Measurements from ENCODE around the gene SEMA4D. TPM values are rescaled to one million over a fixed set of nuclear protein-coding genes. Genes with fewer than 3 reads are reported as not detected.
A peak's percentile ranks its signal among the peaks of the same experiment; 100 is the strongest.

SEMA4D gene
- total RNA-seq, 1 donor from 2014 or later: 79.7 TPM

- Mint-ChIP-seq H3K36me3 (ENCODE audit: low read depth) (peaks cover 78% of the 10 kb centered on the region), H3K27ac (no peak overlapping the region), H3K4me1 (peaks cover 8% of the 10 kb centered on the region), H3K9me3 (no peaks in the 10 kb centered on the region), H3K27me3 (no peaks in the 10 kb centered on the region), H3K4me3 (no peak overlapping the region)
- DNase-seq: no peak
- CTCF ChIA-PET: no interaction called here
- POLR2A ChIA-PET: no interaction called here
- intact Hi-C loops (cut with micrococcal nuclease): no loop called here
- no peak for TF ChIP-seq CTCF (IDR thresholded peaks at IDR 0.05)
- no peak for ATAC-seq (ENCODE audit: low read depth)
These were observed 169.8 kb downstream of the SEMA4D start for GRCh38 chr9:89328064-89328463.

- no peaks in the 10 kb centered on the region for H3K27me3 Mint-ChIP-seq
- ChIA-PET POLR2A (interaction anchor here (1.1 kb wide), 1 partner anchor 15 kb away, joined by 4 read pairs; the partner anchor contains the start of gene CKS2), CTCF (no interaction called here)
- H3K4me1 Mint-ChIP-seq: peaks cover 21% of the 10 kb centered on the region
- no peak overlapping the region for H3K27ac Mint-ChIP-seq
- no peak overlapping the region for H3K4me3 Mint-ChIP-seq
- no peak for DNase-seq
- H3K9me3 Mint-ChIP-seq: no peaks in the 10 kb centered on the region
- peaks cover 79% of the 10 kb centered on the region for H3K36me3 Mint-ChIP-seq (ENCODE audit: low read depth)
- TF ChIP-seq CTCF (IDR thresholded peaks at IDR 0.05): no peak
- no peak for ATAC-seq (ENCODE audit: low read depth)
- intact Hi-C loops (cut with micrococcal nuclease): no loop called here
These were observed 172.2 kb downstream of the SEMA4D start for GRCh38 chr9:89325733-89326132.

- H3K27me3 Mint-ChIP-seq: no peaks in the 10 kb centered on the region
- DNase-seq (no peak), ATAC-seq (ENCODE audit: low read depth) (no peak)
- H3K27ac Mint-ChIP-seq: no peak overlapping the region
- intact Hi-C loops (cut with micrococcal nuclease): no loop called here
- peaks cover 74% of the 10 kb centered on the region for H3K36me3 Mint-ChIP-seq (ENCODE audit: low read depth)
- ChIA-PET POLR2A (no interaction called here), CTCF (no interaction called here)
- H3K9me3 Mint-ChIP-seq: no peaks in the 10 kb centered on the region
- H3K4me3 Mint-ChIP-seq: no peak overlapping the region
- peaks cover 41% of the 10 kb centered on the region for H3K4me1 Mint-ChIP-seq
- no peak for TF ChIP-seq CTCF (IDR thresholded peaks at IDR 0.05)
These were observed 174.5 kb downstream of the SEMA4D start for GRCh38 chr9:89323390-89323789.

GRCh38 chr9:89319015-89319905 lies 178.7 kb downstream of the SEMA4D start:
- no peak for TF ChIP-seq CTCF (IDR thresholded peaks at IDR 0.05)
- peaks cover 56% of the 10 kb centered on the region for H3K4me1 Mint-ChIP-seq
- ATAC-seq (ENCODE audit: low read depth) (no peak), DNase-seq (no peak)
- H3K9me3 Mint-ChIP-seq: no peaks in the 10 kb centered on the region
- H3K4me3 Mint-ChIP-seq: peak overlapping the region; percentile 91
- H3K27ac Mint-ChIP-seq: peak overlapping the region; percentile 98
- H3K27me3 Mint-ChIP-seq: no peaks in the 10 kb centered on the region
- peaks cover 80% of the 10 kb centered on the region for H3K36me3 Mint-ChIP-seq (ENCODE audit: low read depth)
- CTCF ChIA-PET: interaction anchor here (0.7 to 1.2 kb wide), 2 partner anchors 229 to 462 kb away, joined by 3 to 5 read pairs; no protein-coding TSS in a partner anchor
- intact Hi-C loops (cut with micrococcal nuclease): loop anchor here (1.0 to 10.0 kb wide), 2 partner anchors 230 to 1486 kb away; partner anchors contain the start of gene SYK
- POLR2A ChIA-PET: interaction anchor here (0.6 to 2.1 kb wide), 4 partner anchors 9 to 229 kb away, joined by 3 to 19 read pairs (median 8); partner anchors contain the start of gene CKS2

All from activated B cell treated with CpG ODN at 0.5 μM for 24 hours (primary cell).